Endometrial microvascular endothelial cells (primary cell): ENCODE data around the gene BRSK1. TPM values are rescaled to one million over a fixed set of nuclear protein-coding genes. Genes with fewer than 3 reads are reported as not detected.

Experiments
- in situ Hi-C: cut with HindIII; loops from 2 replicates; pipeline ENCODE4 v1.10.0; 2017; ENCODE audit warnings: low sequenced_read_pairs, low pct_unique_long_range_greater_than_20kb; ENCODE audit errors: inconsistent ontology term
- total RNA-seq: library from RNA; depleted of rRNA; stranded (reverse); fragments of >200 nt; gene quantifications from one replicate; pipeline ENCODE4 v1.2.3, GENCODE V29; 2015; ENCODE audit errors: inconsistent ontology term

Gene BRSK1
- total RNA-seq, 1 donor from 2014 or later: 1.1 TPM

GRCh38 chr19:55269299-55269698 is 14.5 kb upstream of the BRSK1 start:
- in situ Hi-C loops: no loop called here

GRCh38 chr19:55270172-55270942 is 13.4 kb upstream of the BRSK1 start:
- in situ Hi-C loops: no loop called here

- in situ Hi-C loops: no loop called here
These were observed 11.7 kb upstream of the BRSK1 start for GRCh38 chr19:55272142-55272541.

- in situ Hi-C loops: no loop called here
These were observed 9.7 kb upstream of the BRSK1 start for GRCh38 chr19:55273978-55274707.

- in situ Hi-C loops: no loop called here
These were observed 7.7 kb upstream of the BRSK1 start for GRCh38 chr19:55275851-55276719.

GRCh38 chr19:55276720-55277430 is 6.9 kb upstream of the BRSK1 start:
- in situ Hi-C loops: no loop called here

GRCh38 chr19:55277494-55277893 is 6.3 kb upstream of the BRSK1 start:
- in situ Hi-C loops: no loop called here

- in situ Hi-C loops: no loop called here
These were observed 5.2 kb upstream of the BRSK1 start for GRCh38 chr19:55278391-55279135.

GRCh38 chr19:55279340-55279739 is 4.5 kb upstream of the BRSK1 start:
- in situ Hi-C loops: no loop called here

- in situ Hi-C loops: no loop called here
These were observed 3.8 kb upstream of the BRSK1 start, which contains the start of gene HSPBP1 for GRCh38 chr19:55279770-55280643. Gene HSPBP1, minus strand, starts transcription at chr19:55280110. Its CDS starts 502 bp downstream, at chr19:55279608.

- in situ Hi-C loops: no loop called here
These were observed 735 bp downstream of the BRSK1 start for GRCh38 chr19:55284405-55285058.

- in situ Hi-C loops: no loop called here
These were observed 1.6 kb downstream of the BRSK1 start for GRCh38 chr19:55285229-55285890.

- in situ Hi-C loops: no loop called here
These were observed 3.7 kb downstream of the BRSK1 start for GRCh38 chr19:55287361-55288079.

GRCh38 chr19:55289117-55289796 is 5.5 kb downstream of the BRSK1 start:
- in situ Hi-C loops: no loop called here

- in situ Hi-C loops: loop anchor here (10.0 kb wide), 2 partner anchors 58 to 122 kb away; partner anchors contain the start of gene COX6B2
These were observed 13.5 kb downstream of the BRSK1 start for GRCh38 chr19:55297267-55297666.
